HUES64 (cell line): ENCODE data around the gene ASMT.

Experiments
- H3K27ac ChIP-seq: 2 replicates; pipeline ENCODE4 v1.7.0; 2013; ENCODE audit warnings: low read depth, low read length, inconsistent platforms
- H3K27me3 ChIP-seq: 2 replicates; pipeline ENCODE4 v1.6.1; 2013; ENCODE audit warnings: mild to moderate bottlenecking, low read length; ENCODE audit not compliant: insufficient read depth
- H3K36me3 ChIP-seq: 2 replicates; pipeline ENCODE4 v1.6.1; 2013; ENCODE audit warnings: mild to moderate bottlenecking, low read length; ENCODE audit not compliant: insufficient read depth
- H3K4me1 ChIP-seq: 2 replicates; pipeline ENCODE4 v1.6.1; 2013; ENCODE audit warnings: mild to moderate bottlenecking, low read length, moderate library complexity; ENCODE audit not compliant: insufficient read depth
- H3K4me3 ChIP-seq: 2 replicates; pipeline ENCODE4 v1.5.1; 2013; ENCODE audit warnings: mild to moderate bottlenecking, low read length, moderate library complexity
- H3K9ac ChIP-seq: 2 replicates; pipeline ENCODE4 v1.6.1; 2013; ENCODE audit warnings: mild to moderate bottlenecking, low read depth, low read length
- H3K9me3 ChIP-seq: 2 replicates; pipeline ENCODE4 v1.6.1; 2013; ENCODE audit warnings: low read depth, low read length; ENCODE audit not compliant: insufficient read depth
- WGBS: fragments of 150-250, 120-280 bp; methylation state at CpG from one replicate; pipeline ENCODE4 v1.1.7; 2013; ENCODE audit warnings: missing lambda C conversion rate; 5-methylcytosine and 5-hydroxymethylcytosine counted together

Gene ASMT

GRCh38 chrX:1589356-1590130, 25.3 kb upstream of the ASMT start:
- Histone ChIP-seq H3K9me3 (no peaks in the 10 kb centered on the region), H3K27ac (no peak overlapping the region; the same call in 1 of the 2 replicates), H3K36me3 (peaks cover 12% of the 10 kb centered on the region), H3K27me3 (no peaks in the 10 kb centered on the region), H3K4me1 (peaks cover 5% of the 10 kb centered on the region; the same call in 1 of the 2 replicates), H3K4me3 (no peak overlapping the region), H3K9ac (no peak overlapping the region)
- 91% methylated on average over 10 of the region's 12 CpGs for WGBS

- Histone ChIP-seq H3K9me3 (no peaks in the 10 kb centered on the region), H3K9ac (peak within 1 kb of the TSS; percentile 77), H3K27ac (peak within 1 kb of the TSS; percentile 35; the same call in 1 of the 2 replicates), H3K36me3 (peaks cover 29% of the 10 kb centered on the region), H3K4me3 (peak within 1 kb of the TSS; percentile 87), H3K27me3 (no peaks in the 10 kb centered on the region), H3K4me1 (peaks cover 5% of the 10 kb centered on the region; the same call in 1 of the 2 replicates)
- WGBS = under 1% methylated on average over 63 of the region's 66 CpGs
Observed at GRCh38 chrX:1591102-1591862, 23.6 kb upstream of the ASMT start, which contains the start of gene AKAP17A. Gene AKAP17A, plus strand, starts transcription at chrX:1591604. Its CDS starts 1,859 bp downstream, at chrX:1593463.

DNA sequence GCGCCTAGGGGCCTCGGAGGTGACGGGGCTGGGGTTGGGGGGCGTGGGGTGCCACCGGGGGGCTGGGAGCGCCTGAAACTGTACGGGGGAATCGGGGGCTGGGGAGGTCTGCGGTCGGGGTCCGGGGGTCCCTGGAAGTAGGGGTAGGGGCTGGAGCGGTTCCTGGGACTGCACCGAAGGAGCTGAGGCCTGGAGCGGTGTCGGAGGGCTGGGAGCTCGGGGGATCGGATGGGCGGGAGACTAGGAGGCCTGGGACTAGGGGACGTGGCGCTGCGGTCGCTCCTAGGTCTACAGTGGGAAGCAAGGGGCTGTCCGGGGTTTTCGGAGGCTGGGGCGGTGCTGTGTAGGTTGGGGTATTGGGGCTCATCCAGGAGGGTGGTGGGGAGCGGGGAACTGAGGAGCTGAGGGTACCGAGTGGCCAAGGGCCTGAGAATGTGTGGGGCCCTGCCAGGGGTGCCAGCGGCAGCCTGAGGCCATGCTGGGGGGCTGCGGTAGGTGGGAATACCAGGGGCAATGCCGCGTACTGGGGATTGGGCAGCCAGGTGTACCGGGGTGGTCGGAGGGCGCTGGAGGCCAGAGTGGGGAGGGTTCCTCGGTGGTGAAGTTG, 22.9 kb upstream of the ASMT start:
- peaks cover 34% of the 10 kb centered on the region for H3K36me3 ChIP-seq

GRCh38 chrX:1592470-1593142, 22.3 kb upstream of the ASMT start:
- Histone ChIP-seq H3K4me3 (peak overlapping the region; percentile 87), H3K27me3 (no peaks in the 10 kb centered on the region), H3K4me1 (no peaks in the 10 kb centered on the region), H3K9ac (peak overlapping the region; percentile 77), H3K9me3 (no peaks in the 10 kb centered on the region), H3K27ac (peak overlapping the region; percentile 23; the same call in 1 of the 2 replicates), H3K36me3 (peaks cover 40% of the 10 kb centered on the region)
- WGBS = 8% methylated on average over 28 of the region's 28 CpGs

More for the DNA sequence above, 22.9 kb upstream of the ASMT start:
- Histone ChIP-seq H3K4me3 (peak overlapping the region; percentile 87), H3K4me1 (peaks cover 2% of the 10 kb centered on the region; the same call in 1 of the 2 replicates), H3K9me3 (no peaks in the 10 kb centered on the region), H3K27me3 (no peaks in the 10 kb centered on the region), H3K27ac (peak overlapping the region; percentile 35; the same call in 1 of the 2 replicates), H3K9ac (peak overlapping the region; percentile 77)
- 2% methylated on average over 35 of the region's 35 CpGs for WGBS

GRCh38 chrX:1593286-1594271, 21.3 kb upstream of the ASMT start:
- peak overlapping the region; percentile 87; the same call in 1 of the 2 replicates for H3K4me3 ChIP-seq
- no peak overlapping the region for H3K9ac ChIP-seq
- no peaks in the 10 kb centered on the region for H3K27me3 ChIP-seq
- H3K27ac ChIP-seq = no peak overlapping the region
- H3K36me3 ChIP-seq = peaks cover 47% of the 10 kb centered on the region
- H3K9me3 ChIP-seq = no peaks in the 10 kb centered on the region
- 94% methylated on average over 60 of the region's 60 CpGs for WGBS
- no peaks in the 10 kb centered on the region for H3K4me1 ChIP-seq

DNA sequence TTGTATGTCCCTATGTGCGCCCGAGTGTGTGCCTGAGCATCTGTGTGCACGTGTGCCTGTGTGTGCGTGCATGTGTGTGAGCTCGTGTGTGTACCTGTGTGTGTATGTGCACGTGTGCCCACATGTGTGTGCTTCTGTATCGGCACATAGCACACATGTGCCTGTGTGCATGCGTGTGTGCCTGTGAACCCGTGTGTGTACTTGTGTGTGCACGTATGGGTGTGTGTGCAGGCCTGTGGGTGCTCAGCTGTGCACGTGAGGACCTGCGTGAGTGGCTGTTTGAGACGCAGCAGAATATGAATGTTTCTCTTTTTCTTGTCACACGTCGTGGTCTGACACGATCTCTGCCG, 19.2 kb upstream of the ASMT start:
- 94% methylated on average over 17 of the region's 17 CpGs for WGBS
- Histone ChIP-seq H3K9ac (no peak overlapping the region), H3K27me3 (no peaks in the 10 kb centered on the region), H3K9me3 (no peaks in the 10 kb centered on the region), H3K27ac (no peak overlapping the region), H3K4me1 (no peaks in the 10 kb centered on the region), H3K4me3 (no peak overlapping the region), H3K36me3 (peaks cover 68% of the 10 kb centered on the region)

GRCh38 chrX:1596676-1597344, 18.0 kb upstream of the ASMT start:
- H3K36me3 ChIP-seq = peaks cover 79% of the 10 kb centered on the region
- no peak overlapping the region for H3K27ac ChIP-seq
- no peaks in the 10 kb centered on the region for H3K27me3 ChIP-seq
- H3K9me3 ChIP-seq = no peaks in the 10 kb centered on the region
- H3K9ac ChIP-seq = no peak overlapping the region
- H3K4me3 ChIP-seq = no peak overlapping the region
- H3K4me1 ChIP-seq = no peaks in the 10 kb centered on the region
- 80% methylated on average over 30 of the region's 30 CpGs for WGBS

DNA sequence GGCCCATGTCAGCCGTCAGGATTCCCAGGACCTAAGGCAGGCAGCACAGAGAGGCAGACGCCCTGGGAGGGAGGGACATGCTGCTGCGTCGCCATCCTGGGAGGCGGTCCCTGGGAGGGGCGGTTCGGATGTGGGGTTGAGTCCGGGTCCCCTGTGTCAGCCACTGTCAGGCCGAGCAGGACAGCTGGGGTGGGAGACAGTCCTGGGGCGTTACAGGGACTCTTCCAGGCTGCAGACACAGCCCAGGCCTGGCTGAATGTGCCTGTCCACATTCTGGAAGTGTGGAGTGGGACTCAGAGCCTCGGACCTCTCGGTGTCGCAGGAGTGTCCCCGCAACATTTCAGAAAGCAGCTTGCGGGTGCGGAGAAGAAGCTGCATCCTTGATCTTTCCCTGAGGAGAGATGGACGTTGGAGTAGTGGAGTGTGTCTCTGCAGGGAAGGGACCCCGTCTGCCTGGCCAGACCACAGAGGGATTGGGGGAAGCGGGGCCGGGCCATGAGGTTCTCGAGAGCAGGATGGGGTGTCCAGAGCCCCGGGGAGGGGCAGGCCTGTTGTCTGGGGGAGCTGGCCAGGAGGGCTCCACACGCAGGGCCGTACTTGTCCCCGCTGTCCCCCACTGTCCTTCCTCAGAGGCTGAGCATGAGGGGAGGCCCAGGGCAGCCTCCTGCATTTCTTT, 17.4 kb upstream of the ASMT start:
- peaks cover 86% of the 10 kb centered on the region for H3K36me3 ChIP-seq
- no peaks in the 10 kb centered on the region for H3K27me3 ChIP-seq
- no peak overlapping the region for H3K4me3 ChIP-seq

DNA sequence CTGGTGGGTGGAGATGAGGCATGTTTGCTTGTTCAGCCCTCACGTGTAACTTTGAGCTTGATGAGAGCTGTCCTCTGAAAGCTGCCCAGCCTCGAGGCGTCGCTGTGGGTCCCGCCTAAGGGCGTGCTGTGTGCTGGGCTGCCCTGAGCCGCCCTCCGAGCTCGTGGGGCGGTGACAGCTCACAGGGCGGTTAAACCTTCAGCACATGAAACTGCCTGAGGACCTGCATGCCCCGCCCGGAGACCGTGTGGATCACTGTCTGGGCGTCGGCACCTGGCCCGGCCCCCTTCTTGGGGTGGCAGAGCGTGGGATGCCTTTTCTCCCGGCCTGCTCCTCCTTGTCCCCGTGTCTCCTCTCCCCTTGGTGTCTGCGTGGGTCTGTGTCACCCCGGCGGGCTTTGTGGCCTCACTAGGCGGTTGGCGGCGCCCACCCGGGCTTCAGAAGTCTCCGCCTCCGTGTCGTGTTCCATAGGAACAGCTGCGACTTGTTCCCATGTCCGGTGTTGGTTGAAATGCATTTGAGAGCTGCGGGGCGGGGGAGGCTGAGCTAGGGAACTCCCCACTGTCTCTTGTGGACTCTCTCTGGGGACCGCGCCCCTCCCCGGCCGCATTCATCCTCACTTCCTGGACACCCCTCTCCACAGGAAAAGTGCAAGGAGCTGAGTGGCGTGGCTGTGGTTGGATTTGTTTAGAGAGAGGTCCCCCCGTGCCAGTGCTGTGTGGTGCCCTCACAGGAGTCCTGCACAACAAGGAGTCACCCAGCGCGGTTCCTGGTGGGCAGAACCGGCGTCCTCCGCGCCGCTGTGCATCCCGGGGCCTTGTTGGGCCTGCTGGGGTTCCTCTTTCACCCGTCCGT, 16.6 kb upstream of the ASMT start:
- WGBS = 96% methylated on average over 47 of the region's 50 CpGs
- Histone ChIP-seq H3K9ac (no peak overlapping the region), H3K27me3 (no peaks in the 10 kb centered on the region), H3K4me1 (no peaks in the 10 kb centered on the region), H3K4me3 (no peak overlapping the region), H3K36me3 (peaks cover 92% of the 10 kb centered on the region), H3K9me3 (no peaks in the 10 kb centered on the region), H3K27ac (no peak overlapping the region)

More for the DNA sequence above, 17.4 kb upstream of the ASMT start:
- H3K4me1 ChIP-seq = no peaks in the 10 kb centered on the region
- H3K9me3 ChIP-seq = no peaks in the 10 kb centered on the region
- no peak overlapping the region for H3K9ac ChIP-seq
- no peak overlapping the region for H3K27ac ChIP-seq
- WGBS = 95% methylated on average over 25 of the region's 25 CpGs
